K562 (cell line): ENCODE results near the gene SLC26A8. TPM values are rescaled to one million over a fixed set of nuclear protein-coding genes. Genes with fewer than 3 reads are reported as not detected.
A peak's percentile ranks its signal among the peaks of the same experiment; 100 is the strongest.

Experiments
- BHLHE40 ChIP-seq: IDR thresholded peaks from 2 replicates; pipeline ENCODE4 v1.6.1; 2011; ENCODE audit warnings: low read length, improper control_type of control experiment
- CBX2 ChIP-seq: fragments of 200-600 bp; sonication (generic); IDR thresholded peaks from one replicate; pipeline ENCODE4 v1.6.1; 2012; ENCODE audit warnings: mild to moderate bottlenecking, low read length, inconsistent platforms; ENCODE audit not compliant: insufficient read depth, poor library complexity, severe bottlenecking
- CBX8 ChIP-seq: fragments of 200-600 bp; sonication (generic); IDR thresholded peaks from 2 replicates; pipeline ENCODE4 v1.6.1; 2012; ENCODE audit warnings: borderline replicate concordance, mixed run types, low read depth, mild to moderate bottlenecking, moderate library complexity, mixed read lengths, low read length, control low read depth, inconsistent platforms; ENCODE audit not compliant: poor library complexity, severe bottlenecking; ENCODE audit errors: extremely low read depth
- FOXA1 ChIP-seq: fragments of 450-650 bp; IDR thresholded peaks from 2 replicates; pipeline ENCODE4 v1.6.1; 2016; ENCODE audit warnings: mild to moderate bottlenecking, borderline replicate concordance
- HMG20B ChIP-seq: fragments of 250-450 bp; sonication (Bioruptor Pico); IDR thresholded peaks from 2 replicates; pipeline ENCODE4 v1.5.0; 2021; ENCODE audit warnings: mild to moderate bottlenecking
- MEIS2 ChIP-seq: fragments of 450-650 bp; IDR thresholded peaks from 2 replicates; pipeline ENCODE4 v1.6.1; 2014; ENCODE audit warnings: mild to moderate bottlenecking; ENCODE audit not compliant: partially characterized antibody
- NCOA1 ChIP-seq: fragments of 450-650 bp; IDR thresholded peaks from 2 replicates; pipeline ENCODE4 v1.6.1; 2016; ENCODE audit warnings: low read depth
- PRDM10 ChIP-seq: fragments of 450-650 bp; IDR thresholded peaks from 2 replicates; pipeline ENCODE4 v1.6.1; 2018; ENCODE audit not compliant: partially characterized antibody
- PRMT5 ChIP-seq: sonication (generic); formaldehyde crosslinking; IDR thresholded peaks from 2 replicates; pipeline ENCODE4 v1.5.0; 2020; ENCODE audit warnings: missing genetic modification reagents
- SAFB2 ChIP-seq: fragments of 200-400 bp; formaldehyde crosslinking; IDR thresholded peaks from 2 replicates; pipeline ENCODE4 v1.6.1; 2018; ENCODE audit warnings: borderline replicate concordance, low read length, low read depth, moderate library complexity; ENCODE audit not compliant: severe bottlenecking
- SMAD4 ChIP-seq: fragments of 250-450 bp; sonication (Bioruptor Pico); conservative IDR thresholded peaks from 2 replicates; pipeline ENCODE4 v1.8.0; 2021; ENCODE audit warnings: inconsistent platforms, mild to moderate bottlenecking, moderate library complexity
- STAG1 ChIP-seq: sonication (generic); formaldehyde crosslinking; IDR thresholded peaks from 2 replicates; pipeline ENCODE4 v1.5.0; 2020; ENCODE audit warnings: missing genetic modification reagents, borderline replicate concordance
- TAL1 ChIP-seq: fragments of 450-650 bp; IDR thresholded peaks from 2 replicates; pipeline ENCODE4 v1.6.1; 2016; ENCODE audit warnings: mild to moderate bottlenecking
- TCF7L2 ChIP-seq: fragments of 150-350 bp; IDR thresholded peaks from 2 replicates; pipeline ENCODE4 v1.6.1; 2016; ENCODE audit warnings: low read depth, mild to moderate bottlenecking, low read length, moderate library complexity
- ZBTB7A ChIP-seq: IDR thresholded peaks from 2 replicates; pipeline ENCODE4 v1.6.1; 2011; ENCODE audit warnings: low read depth, mild to moderate bottlenecking, low read length, moderate library complexity, borderline replicate concordance; ENCODE audit not compliant: control insufficient read depth
- ZFP36 ChIP-seq: fragments of 150-350 bp; IDR thresholded peaks from 2 replicates; pipeline ENCODE4 v1.6.1; 2018; ENCODE audit warnings: low read length, low read depth; ENCODE audit not compliant: partially characterized antibody
- ZKSCAN1 ChIP-seq: fragments of 150-350 bp; IDR thresholded peaks from 2 replicates; pipeline ENCODE4 v1.6.1; 2016; ENCODE audit warnings: low read depth, low read length
- ZNF639 ChIP-seq, 2 experiments: fragments of 200-800 bp in 1 of 2; sonication (Bioruptor generic) in 1 of 2; sonication (generic) in 1 of 2; formaldehyde crosslinking in 1 of 2; IDR thresholded peaks in 1 of 2; conservative IDR thresholded peaks in 1 of 2; 2 replicates each; pipeline versions ENCODE4 v1.5.0 to v1.6.1; 2016 to 2020; ENCODE audit warnings: missing compliant biosample characterization in 1 of 2, missing genetic modification characterization in 1 of 2, missing genetic modification reagents in 1 of 2
- polyA plus RNA-seq, 8 experiments: library from polyadenylated mRNA; depleted of rRNA in 4 of 8; stranded (reverse) in 5 of 8; unstranded in 3 of 8; fragments of >200 nt; fragmentation: Nextera tagmentation in 2 of 8; fragmentation: Illumina TruSeq in 1 of 8; extraction: Ambion mirVana in 2 of 8; extraction: Trizol in 1 of 8; gene quantifications; 2 replicates each; pipeline versions ENCODE4 v1.2.1 to v1.2.3, GENCODE V29; 2011 to 2014; ENCODE audit warnings: inconsistent platforms in 1 of 8, missing spikeins in 1 of 8
- total RNA-seq, 7 experiments: library from RNA; depleted of rRNA in 6 of 7; stranded (reverse); fragments of >200 nt in 6 of 7; fragmentation: Illumina TruSeq in 2 of 7; extraction: Trizol in 2 of 7; gene quantifications; 2 replicates each; pipeline versions ENCODE4 v1.2.1 to v1.2.3, GENCODE V29; 2011 to 2021; ENCODE audit warnings: low replicate concordance in 1 of 7
- TF ChIP-seq, protein P1 (sequence below): fragments of 450-650 bp; formaldehyde crosslinking; conservative IDR thresholded peaks from 2 replicates; pipeline ENCODE4 v1.4.0; 2022; ENCODE audit warnings: mild to moderate bottlenecking, missing genetic modification characterization
- TF ChIP-seq, protein P2 (sequence below): fragments of 450-650 bp; formaldehyde crosslinking; IDR thresholded peaks from 2 replicates; pipeline ENCODE4 v1.4.0; 2022; ENCODE audit warnings: missing genetic modification characterization

SLC26A8 gene
- total and polyA plus RNA-seq, 9 of the 15 experiments (the other 6 are each of a cell fraction or from before 2014, with no cell fraction given): not detected

GRCh38 chr6:36025260-36025931 is 955 bp upstream of the SLC26A8 start (continued):
- TF ChIP-seq, protein P1, sequence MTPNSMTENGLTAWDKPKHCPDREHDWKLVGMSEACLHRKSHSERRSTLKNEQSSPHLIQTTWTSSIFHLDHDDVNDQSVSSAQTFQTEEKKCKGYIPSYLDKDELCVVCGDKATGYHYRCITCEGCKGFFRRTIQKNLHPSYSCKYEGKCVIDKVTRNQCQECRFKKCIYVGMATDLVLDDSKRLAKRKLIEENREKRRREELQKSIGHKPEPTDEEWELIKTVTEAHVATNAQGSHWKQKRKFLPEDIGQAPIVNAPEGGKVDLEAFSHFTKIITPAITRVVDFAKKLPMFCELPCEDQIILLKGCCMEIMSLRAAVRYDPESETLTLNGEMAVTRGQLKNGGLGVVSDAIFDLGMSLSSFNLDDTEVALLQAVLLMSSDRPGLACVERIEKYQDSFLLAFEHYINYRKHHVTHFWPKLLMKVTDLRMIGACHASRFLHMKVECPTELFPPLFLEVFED (CRISPR knock-in tag): peak; percentile 90; the same call in 1 of the 2 replicates
- TF ChIP-seq, protein P2, sequence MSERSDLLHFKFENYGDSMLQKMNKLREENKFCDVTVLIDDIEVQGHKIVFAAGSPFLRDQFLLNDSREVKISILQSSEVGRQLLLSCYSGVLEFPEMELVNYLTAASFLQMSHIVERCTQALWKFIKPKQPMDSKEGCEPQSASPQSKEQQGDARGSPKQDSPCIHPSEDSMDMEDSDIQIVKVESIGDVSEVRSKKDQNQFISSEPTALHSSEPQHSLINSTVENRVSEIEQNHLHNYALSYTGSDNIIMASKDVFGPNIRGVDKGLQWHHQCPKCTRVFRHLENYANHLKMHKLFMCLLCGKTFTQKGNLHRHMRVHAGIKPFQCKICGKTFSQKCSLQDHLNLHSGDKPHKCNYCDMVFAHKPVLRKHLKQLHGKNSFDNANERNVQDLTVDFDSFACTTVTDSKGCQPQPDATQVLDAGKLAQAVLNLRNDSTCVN: peak; percentile 93
- no peak for TF ChIP-seq CBX8
- TF ChIP-seq STAG1 (CRISPR knock-in tag): no peak
- no peak for TF ChIP-seq HMG20B
- TF ChIP-seq PRDM10: peak; percentile 72
- TF ChIP-seq SMAD4: peak; percentile 75
- TF ChIP-seq PRMT5: no peak
- TF ChIP-seq CBX2: no peak
- TF ChIP-seq SAFB2: no peak
- no peak for TF ChIP-seq ZNF639 (CRISPR knock-in tag; conservative IDR thresholded peaks at IDR 0.05 in 1 of 2, IDR thresholded peaks at IDR 0.05 in 1 of 2)
- TF ChIP-seq TAL1: peak; percentile 86
- no peak for TF ChIP-seq TCF7L2
- TF ChIP-seq ZKSCAN1: peak; percentile 80
- peak; percentile 79 for TF ChIP-seq NCOA1
- TF ChIP-seq BHLHE40: no peak
- TF ChIP-seq MEIS2: peak; percentile 56
- no peak for TF ChIP-seq ZFP36
- TF ChIP-seq ZBTB7A: no peak
- TF ChIP-seq FOXA1: no peak
